H9 (cell line): ENCODE data around the gene NRXN3. TPM values are rescaled to one million over a fixed set of nuclear protein-coding genes. Genes with fewer than 3 reads are reported as not detected.

ENCODE experiments used
- DNase-seq: peaks from one replicate; pipeline ENCODE4 v3.0.0-alpha.2; 2017
- H2AFZ ChIP-seq: one replicate; pipeline ENCODE4 v1.6.1; 2013; ENCODE audit warnings: mild to moderate bottlenecking, low read length, control low read depth, moderate library complexity
- H2AK5ac ChIP-seq: 2 replicates; pipeline ENCODE4 v1.6.1; 2013; ENCODE audit warnings: low read length, control low read depth, mixed read lengths; ENCODE audit not compliant: insufficient read length
- H2BK120ac ChIP-seq: one replicate; pipeline ENCODE4 v1.6.1; 2013; ENCODE audit warnings: low read depth, mild to moderate bottlenecking, low read length, control low read depth, inconsistent platforms; ENCODE audit not compliant: poor library complexity, severe bottlenecking
- H2BK12ac ChIP-seq: 2 replicates; pipeline ENCODE4 v1.6.1; 2013; ENCODE audit warnings: low read length, control low read depth, mixed read lengths, low read depth; ENCODE audit not compliant: insufficient read length
- H2BK15ac ChIP-seq: 2 replicates; pipeline ENCODE4 v1.6.1; 2013; ENCODE audit warnings: low read depth, low read length, control low read depth
- H2BK20ac ChIP-seq: one replicate; pipeline ENCODE4 v1.6.1; 2013; ENCODE audit warnings: low read depth, mild to moderate bottlenecking, low read length, control low read depth, inconsistent platforms; ENCODE audit not compliant: poor library complexity, severe bottlenecking
- H2BK5ac ChIP-seq: 2 replicates; pipeline ENCODE4 v1.6.1; 2013; ENCODE audit warnings: low read length, control low read depth, mixed read lengths; ENCODE audit not compliant: insufficient read length
- H3K14ac ChIP-seq: 2 replicates; pipeline ENCODE4 v1.6.1; 2013; ENCODE audit warnings: low read length, control low read depth; ENCODE audit not compliant: insufficient read depth
- H3K18ac ChIP-seq: 2 replicates; pipeline ENCODE4 v1.6.1; 2013; ENCODE audit warnings: low read depth, mild to moderate bottlenecking, mixed read lengths, low read length, control low read depth; ENCODE audit not compliant: insufficient read length
- H3K23ac ChIP-seq: 2 replicates; pipeline ENCODE4 v1.6.1; 2013; ENCODE audit warnings: low read length, control low read depth, mixed read lengths, low read depth; ENCODE audit not compliant: insufficient read length
- H3K23me2 ChIP-seq: 2 replicates; pipeline ENCODE4 v1.6.1; 2013; ENCODE audit warnings: low read depth, mild to moderate bottlenecking, mixed read lengths, low read length, control low read depth; ENCODE audit not compliant: insufficient read length, poor library complexity, severe bottlenecking
- H3K27ac ChIP-seq: 2 replicates; pipeline ENCODE4 v1.5.1; 2013; ENCODE audit warnings: low read length, control low read depth, mixed read lengths, low read depth; ENCODE audit not compliant: insufficient read length
- H3K27me3 ChIP-seq: 2 replicates; pipeline ENCODE4 v1.6.1; 2013; ENCODE audit warnings: low read length, control low read depth, inconsistent platforms; ENCODE audit not compliant: insufficient read depth
- H3K4ac ChIP-seq: 2 replicates; pipeline ENCODE4 v1.6.1; 2013; ENCODE audit warnings: low read depth, mild to moderate bottlenecking, control low read depth, inconsistent platforms, low read length, moderate library complexity
- H3K4me1 ChIP-seq: 2 replicates; pipeline ENCODE4 v1.6.1; 2013; ENCODE audit warnings: low read length, control low read depth, inconsistent platforms; ENCODE audit not compliant: insufficient read depth
- H3K4me2 ChIP-seq: 2 replicates; pipeline ENCODE4 v1.6.1; 2013; ENCODE audit warnings: low read length, control low read depth, mixed read lengths; ENCODE audit not compliant: insufficient read length, insufficient read depth
- H3K56ac ChIP-seq: 2 replicates; pipeline ENCODE4 v1.6.1; 2013; ENCODE audit warnings: low read depth, mild to moderate bottlenecking, mixed read lengths, low read length, control low read depth; ENCODE audit not compliant: insufficient read length
- H3K79me1 ChIP-seq: 2 replicates; pipeline ENCODE4 v1.6.1; 2013; ENCODE audit warnings: low read depth, mild to moderate bottlenecking, moderate library complexity, low read length, control low read depth, inconsistent platforms; ENCODE audit not compliant: insufficient read depth, poor library complexity, severe bottlenecking
- H3K79me2 ChIP-seq: 2 replicates; pipeline ENCODE4 v1.6.1; 2013; ENCODE audit warnings: low read length, control low read depth, inconsistent platforms; ENCODE audit not compliant: insufficient read depth
- H3K9ac ChIP-seq: 2 replicates; pipeline ENCODE4 v1.6.1; 2013; ENCODE audit warnings: low read length, control low read depth, mixed read lengths; ENCODE audit not compliant: insufficient read length; ENCODE audit errors: extremely low read depth
- H3K9me3 ChIP-seq: one replicate; pipeline ENCODE4 v1.6.1; 2013; ENCODE audit warnings: low read depth, low read length, inconsistent platforms; ENCODE audit not compliant: control insufficient read depth
- H3T11ph ChIP-seq: one replicate; pipeline ENCODE4 v1.6.1; 2013; ENCODE audit warnings: mild to moderate bottlenecking, low read length, control low read depth, inconsistent platforms
- H4K20me1 ChIP-seq: one replicate; pipeline ENCODE4 v1.6.1; 2013; ENCODE audit not compliant: control insufficient read depth, insufficient read length, insufficient read depth
- H4K5ac ChIP-seq: 2 replicates; pipeline ENCODE4 v1.6.1; 2013; ENCODE audit warnings: low read depth, mild to moderate bottlenecking, mixed read lengths, low read length, control low read depth; ENCODE audit not compliant: insufficient read length
- H4K8ac ChIP-seq: replicated peaks from 2 replicates; pipeline ENCODE4 v1.6.1; 2013; ENCODE audit warnings: low read length, control low read depth, mixed read lengths, low read depth; ENCODE audit not compliant: insufficient read length
- H4K91ac ChIP-seq: 2 replicates; pipeline ENCODE4 v1.6.1; 2013; ENCODE audit warnings: low read depth, mild to moderate bottlenecking, moderate library complexity, mixed read lengths, low read length, control low read depth; ENCODE audit not compliant: insufficient read length
- H3K27ac Mint-ChIP-seq, 3 experiments: 2 replicates in 2 of 3; 3 replicates in 1 of 3; pipeline ENCODE4 v1.8.0; 2020 to 2021; ENCODE audit warnings: mixed read lengths in 3 of 3, mild to moderate bottlenecking in 1 of 3, moderate library complexity in 1 of 3
- H3K27me3 Mint-ChIP-seq: 2 replicates; pipeline ENCODE4 v1.8.0; 2021; ENCODE audit warnings: low read depth, mild to moderate bottlenecking, moderate library complexity, mixed read lengths
- H3K36me3 Mint-ChIP-seq, 3 experiments: 2 replicates in 2 of 3; 3 replicates in 1 of 3; pipeline ENCODE4 v1.8.0; 2020 to 2021; ENCODE audit warnings: low read depth in 3 of 3, mixed read lengths in 3 of 3; ENCODE audit not compliant: insufficient read depth in 1 of 3
- H3K4me1 Mint-ChIP-seq, 2 experiments: 2 replicates each; pipeline ENCODE4 v1.8.0; 2020; ENCODE audit warnings: mixed read lengths in 2 of 2
- H3K4me3 Mint-ChIP-seq, 2 experiments: 2 replicates in 1 of 2; 3 replicates in 1 of 2; pipeline ENCODE4 v1.8.0; 2020 to 2021; ENCODE audit warnings: mild to moderate bottlenecking in 2 of 2, mixed read lengths in 2 of 2, moderate library complexity in 1 of 2
- H3K9me3 Mint-ChIP-seq, 2 experiments: 2 replicates in 1 of 2; 3 replicates in 1 of 2; pipeline ENCODE4 v1.8.0; 2020; ENCODE audit warnings: mild to moderate bottlenecking in 2 of 2, mixed read lengths in 2 of 2, moderate library complexity in 1 of 2
- CTCF ChIP-seq: fragments of 200-600 bp; sonication (generic); conservative IDR thresholded peaks from 3 replicates; pipeline ENCODE4 v1.8.0; 2021; ENCODE audit warnings: antibody characterized with exemption, mild to moderate bottlenecking
- WGBS: extraction: QIAGEN DNeasy Blood & Tissue Kit; methylation state at CpG from one replicate; pipeline ENCODE4 v1.1.7; 2013; ENCODE audit warnings: missing lambda C conversion rate, low lambda C conversion rate, mixed read lengths; ENCODE audit not compliant: insufficient read length; ENCODE audit errors: extremely low coverage; 5-methylcytosine and 5-hydroxymethylcytosine counted together
- total RNA-seq: library from RNA; stranded (reverse); gene quantifications from 2 replicates; pipeline ENCODE4 v1.2.1, GENCODE V29; 2021

NRXN3 gene
- total RNA-seq, 1 experiment from 2014 or later = 1.8 TPM

- H3K14ac ChIP-seq = no peak overlapping the region
- no peak overlapping the region for H2BK5ac ChIP-seq
- no peak for TF ChIP-seq CTCF
- H3K27me3 ChIP-seq = no peaks in the 10 kb centered on the region
- no peak overlapping the region for H2BK15ac ChIP-seq
- H3K56ac ChIP-seq = no peak overlapping the region
- H3K23ac ChIP-seq = no peak overlapping the region
- Mint-ChIP-seq H3K27me3 (peaks cover 5% of the 10 kb centered on the region), H3K27ac (no peak overlapping the region), H3K4me1 (no peaks in the 10 kb centered on the region), H3K4me3 (no peak overlapping the region), H3K9me3 (no peaks in the 10 kb centered on the region; a peak in 2 of 5 replicates), H3K36me3 (no peaks in the 10 kb centered on the region)
- no peak overlapping the region for H4K5ac ChIP-seq
- no peak overlapping the region for H3K27ac ChIP-seq
- no peak overlapping the region for H2AFZ ChIP-seq
- no peak overlapping the region for H3K9ac ChIP-seq
- no peak for DNase-seq
- H2AK5ac ChIP-seq = no peak overlapping the region
- H3K79me2 ChIP-seq = no peaks in the 10 kb centered on the region
- H2BK20ac ChIP-seq = no peak overlapping the region
- H2BK120ac ChIP-seq = no peak overlapping the region
- H3K4ac ChIP-seq = no peak overlapping the region
- no peak overlapping the region for H4K91ac ChIP-seq
- no peak overlapping the region for H2BK12ac ChIP-seq
- no peak overlapping the region for H4K8ac ChIP-seq
- no peak overlapping the region for H3T11ph ChIP-seq
- H3K4me2 ChIP-seq = no peak overlapping the region
- H3K79me1 ChIP-seq = no peaks in the 10 kb centered on the region
- no CpG with 5 or more reads among the region's 2 CpGs for WGBS
- no peaks in the 10 kb centered on the region for H3K23me2 ChIP-seq
- H3K18ac ChIP-seq = no peak overlapping the region
- H4K20me1 ChIP-seq = no peaks in the 10 kb centered on the region
- H3K4me1 ChIP-seq = no peaks in the 10 kb centered on the region
- H3K9me3 ChIP-seq = no peaks in the 10 kb centered on the region
These were observed 328.0 kb downstream of the NRXN3 start for GRCh38 chr14:78498062-78498595.
